HG03469 (cell line): Measurements from ENCODE around the gene SLC16A1.
"Not testable (repeated sequence)": the region's sequence is repeated elsewhere in the genome, so short reads cannot be mapped to it uniquely, and the experiment has no call there.

ENCODE experiments used
- ATAC-seq: cut with Tn5 transposase; IDR thresholded peaks from one replicate; pipeline ENCODE4 v1.9.1; 2021; ENCODE audit warnings: mild to moderate bottlenecking, moderate library complexity, moderate number of reproducible peaks; ENCODE audit not compliant: unreplicated experiment

The SLC16A1 gene

GRCh38 chr1:112887599-112888283 is 68.3 kb downstream of the SLC16A1 start:
- no peak for ATAC-seq

- not testable (repeated sequence) for ATAC-seq
Measured at GRCh38 chr1:112884996-112885395, 71.0 kb downstream of the SLC16A1 start.

- ATAC-seq, result no peak
Measured at GRCh38 chr1:112882271-112882744, 73.7 kb downstream of the SLC16A1 start.

GRCh38 chr1:112881742-112882127 is 74.3 kb downstream of the SLC16A1 start:
- ATAC-seq, result no peak

GRCh38 chr1:112879834-112880233 is 76.2 kb downstream of the SLC16A1 start:
- ATAC-seq, result no peak

GRCh38 chr1:112878321-112878720 is 77.7 kb downstream of the SLC16A1 start:
- ATAC-seq, result no peak

- ATAC-seq, result no peak
Measured at GRCh38 chr1:112877750-112878149, 78.2 kb downstream of the SLC16A1 start.

- ATAC-seq, result no peak
Measured at GRCh38 chr1:112876315-112876714, 79.7 kb downstream of the SLC16A1 start.

GRCh38 chr1:112872551-112872962 is 83.4 kb downstream of the SLC16A1 start:
- ATAC-seq, result no peak

GRCh38 chr1:112870887-112871646 is 84.9 kb downstream of the SLC16A1 start:
- no peak for ATAC-seq

- no peak for ATAC-seq
Measured at GRCh38 chr1:112869895-112870294, 86.1 kb downstream of the SLC16A1 start.

GRCh38 chr1:112868191-112868590 is 87.8 kb downstream of the SLC16A1 start:
- ATAC-seq, result no peak

GRCh38 chr1:112866981-112867380 is 89.0 kb downstream of the SLC16A1 start:
- ATAC-seq, result no peak

- ATAC-seq, result no peak
Measured at GRCh38 chr1:112866151-112866550, 89.8 kb downstream of the SLC16A1 start.

GRCh38 chr1:112862753-112863426 is 93.1 kb downstream of the SLC16A1 start:
- no peak for ATAC-seq
